ENCODE measurements around the gene CT47B1. TPM values are rescaled to one million over a fixed set of nuclear protein-coding genes. Genes with fewer than 3 reads are reported as not detected.

The CT47B1 gene
- total RNA-seq, 1 experiment from 2014 or later = not detected

- Histone ChIP-seq H3K9ac (ENCODE audit: low read length) (no peak overlapping the region), H3K9me2 (replicated peaks; ENCODE audit: low read length) (no peaks in the 10 kb centered on the region), H3K4me1 (ENCODE audit: insufficient read depth, low read length) (peaks cover 20% of the 10 kb centered on the region), H4K20me1 (ENCODE audit: low read length) (no peaks in the 10 kb centered on the region), H3K27me3 (ENCODE audit: low read length) (no peaks in the 10 kb centered on the region), H3K79me2 (ENCODE audit: low read length) (no peaks in the 10 kb centered on the region), H3K27ac (ENCODE audit: low read length) (no peak overlapping the region), H3K4me2 (ENCODE audit: low read length) (no peak overlapping the region), H3K4me3 (ENCODE audit: low read length) (no peak overlapping the region), H3K9me3 (ENCODE audit: low read length) (no peaks in the 10 kb centered on the region), H3F3A (ENCODE audit: low read length, unreplicated experiment) (no peaks in the 10 kb centered on the region), H3K36me3 (ENCODE audit: low read depth, low read length) (no peaks in the 10 kb centered on the region), H2AFZ (ENCODE audit: low read length) (no peak overlapping the region)
- no peak for ATAC-seq
- TF ChIP-seq CTCF (conservative IDR thresholded peaks at IDR 0.05; ENCODE audit: low read depth, low read length) (no peak), EZH2 (IDR thresholded peaks at IDR 0.05; ENCODE audit: low read length, unreplicated experiment) (no peak), EZH2phosphoT487 (IDR thresholded peaks at IDR 0.05; ENCODE audit: borderline replicate concordance, low read length) (no peak)
- DNase-seq = no peak
- intact Hi-C loops (cut with micrococcal nuclease) = no loop called here
- ChIA-PET CTCF (no interaction called here), POLR2A (ENCODE audit: unreplicated experiment) (no interaction called here)
- no TSS peak for BruUV-seq (replicated peaks)
These were observed 50.5 kb downstream of the CT47B1 start for GRCh38 chrX:120825146-120825545.

GRCh38 chrX:120824021-120824420 is 51.6 kb downstream of the CT47B1 start:
- H3K4me3 ChIP-seq (ENCODE audit: low read length) = no peak overlapping the region
- peak; percentile 62 for DNase-seq
- no peak overlapping the region for H3K9ac ChIP-seq (ENCODE audit: low read length)
- peak overlapping the region; percentile 28 for H3K4me2 ChIP-seq (ENCODE audit: low read length)
- ChIA-PET CTCF (no interaction called here), POLR2A (ENCODE audit: unreplicated experiment) (no interaction called here)
- TF ChIP-seq CTCF (conservative IDR thresholded peaks at IDR 0.05; ENCODE audit: low read depth, low read length) (no peak), EZH2phosphoT487 (IDR thresholded peaks at IDR 0.05; ENCODE audit: borderline replicate concordance, low read length) (no peak), EZH2 (IDR thresholded peaks at IDR 0.05; ENCODE audit: low read length, unreplicated experiment) (no peak)
- no peak for ATAC-seq
- H3F3A ChIP-seq (ENCODE audit: low read length, unreplicated experiment) = no peaks in the 10 kb centered on the region
- no peaks in the 10 kb centered on the region for H3K36me3 ChIP-seq (ENCODE audit: low read depth, low read length)
- BruUV-seq (replicated peaks) = no TSS peak
- H3K9me3 ChIP-seq (ENCODE audit: low read length) = no peaks in the 10 kb centered on the region
- H3K27me3 ChIP-seq (ENCODE audit: low read length) = no peaks in the 10 kb centered on the region
- no peaks in the 10 kb centered on the region for H4K20me1 ChIP-seq (ENCODE audit: low read length)
- 0 out of 2 replicates have a peak overlapping the region, but pooled peaks have one; percentile 7 for H2AFZ ChIP-seq (ENCODE audit: low read length)
- H3K79me2 ChIP-seq (ENCODE audit: low read length) = no peaks in the 10 kb centered on the region
- H3K4me1 ChIP-seq (ENCODE audit: insufficient read depth, low read length) = peaks cover 20% of the 10 kb centered on the region
- H3K9me2 ChIP-seq (replicated peaks; ENCODE audit: low read length) = no peaks in the 10 kb centered on the region
- intact Hi-C loops (cut with micrococcal nuclease) = no loop called here
- peak overlapping the region; percentile 42 for H3K27ac ChIP-seq (ENCODE audit: low read length)

GRCh38 chrX:120823556-120823955 is 52.1 kb downstream of the CT47B1 start:
- no peaks in the 10 kb centered on the region for H3K79me2 ChIP-seq (ENCODE audit: low read length)
- ChIA-PET CTCF (no interaction called here), POLR2A (ENCODE audit: unreplicated experiment) (no interaction called here)
- H3K9me2 ChIP-seq (replicated peaks; ENCODE audit: low read length) = no peaks in the 10 kb centered on the region
- H3F3A ChIP-seq (ENCODE audit: low read length, unreplicated experiment) = no peaks in the 10 kb centered on the region
- H3K4me3 ChIP-seq (ENCODE audit: low read length) = no peak overlapping the region
- TF ChIP-seq CTCF (conservative IDR thresholded peaks at IDR 0.05; ENCODE audit: low read depth, low read length) (no peak), EZH2phosphoT487 (IDR thresholded peaks at IDR 0.05; ENCODE audit: borderline replicate concordance, low read length) (no peak)
- no TSS peak for BruUV-seq (replicated peaks)
- intact Hi-C loops (cut with micrococcal nuclease) = no loop called here
- 0 out of 2 replicates have a peak overlapping the region, but pooled peaks have one; percentile 7 for H2AFZ ChIP-seq (ENCODE audit: low read length)
- H3K4me2 ChIP-seq (ENCODE audit: low read length) = peak overlapping the region; percentile 28
- no peaks in the 10 kb centered on the region for H3K9me3 ChIP-seq (ENCODE audit: low read length)
- no peaks in the 10 kb centered on the region for H3K36me3 ChIP-seq (ENCODE audit: low read depth, low read length)
- H3K27me3 ChIP-seq (ENCODE audit: low read length) = no peaks in the 10 kb centered on the region
- peak overlapping the region; percentile 42 for H3K27ac ChIP-seq (ENCODE audit: low read length)
- peak; percentile 35 for ATAC-seq
- H3K4me1 ChIP-seq (ENCODE audit: insufficient read depth, low read length) = peaks cover 20% of the 10 kb centered on the region
- peak; percentile 68 for DNase-seq
- H3K9ac ChIP-seq (ENCODE audit: low read length) = no peak overlapping the region
- H4K20me1 ChIP-seq (ENCODE audit: low read length) = no peaks in the 10 kb centered on the region

Other genes starting within 250 kb of the CT47B1 start
- gene C1GALT1C1, start 245.8 kb downstream of the CT47B1 start, total RNA-seq (2014; rRNA removed) = 33.3 and 37.2 TPM in 2 replicates
- gene CT47A11, start 61.3 kb upstream of the CT47B1 start, total RNA-seq (2014; rRNA removed) = not detected in 2 replicates
- gene CT47A10, start 66.2 kb upstream of the CT47B1 start, total RNA-seq (2014; rRNA removed) = not detected in 2 replicates
- gene CT47A9, start 71.0 kb upstream of the CT47B1 start, total RNA-seq (2014; rRNA removed) = not detected in 2 replicates
- gene CT47A8, start 75.9 kb upstream of the CT47B1 start, total RNA-seq (2014; rRNA removed) = not detected in 2 replicates
- gene CT47A7, start 80.7 kb upstream of the CT47B1 start, total RNA-seq (2014; rRNA removed) = not detected in 2 replicates
- gene CT47A6, start 85.6 kb upstream of the CT47B1 start, total RNA-seq (2014; rRNA removed) = not detected in 2 replicates
- gene CT47A5, start 90.5 kb upstream of the CT47B1 start, total RNA-seq (2014; rRNA removed) = not detected in 2 replicates
- not detected in 2 replicates for gene CT47A4, start 95.3 kb upstream of the CT47B1 start, total RNA-seq (2014; rRNA removed)
- gene CT47A3, start 100.2 kb upstream of the CT47B1 start, total RNA-seq (2014; rRNA removed) = not detected in 2 replicates
- gene CT47A2, start 105.1 kb upstream of the CT47B1 start, total RNA-seq (2014; rRNA removed) = not detected in 2 replicates
- gene CT47A1, start 109.9 kb upstream of the CT47B1 start, total RNA-seq (2014; rRNA removed) = not detected in 2 replicates
- 0.29 and 0.40 TPM in 2 replicates for gene GLUD2, start 171.7 kb upstream of the CT47B1 start, total RNA-seq (2014; rRNA removed)

All from PC-3 (cell line).